ENCODE results near the gene MS4A12. TPM values are rescaled to one million over a fixed set of nuclear protein-coding genes. Genes with fewer than 3 reads are reported as not detected.
A peak's percentile ranks its signal among the peaks of the same experiment; 100 is the strongest.
"Not testable (repeated sequence)": the region's sequence is repeated elsewhere in the genome, so short reads cannot be mapped to it uniquely, and the experiment has no call there.

Gene MS4A12
- total and polyA plus RNA-seq, 2 donors: 0.05 to 0.39 TPM

DNA sequence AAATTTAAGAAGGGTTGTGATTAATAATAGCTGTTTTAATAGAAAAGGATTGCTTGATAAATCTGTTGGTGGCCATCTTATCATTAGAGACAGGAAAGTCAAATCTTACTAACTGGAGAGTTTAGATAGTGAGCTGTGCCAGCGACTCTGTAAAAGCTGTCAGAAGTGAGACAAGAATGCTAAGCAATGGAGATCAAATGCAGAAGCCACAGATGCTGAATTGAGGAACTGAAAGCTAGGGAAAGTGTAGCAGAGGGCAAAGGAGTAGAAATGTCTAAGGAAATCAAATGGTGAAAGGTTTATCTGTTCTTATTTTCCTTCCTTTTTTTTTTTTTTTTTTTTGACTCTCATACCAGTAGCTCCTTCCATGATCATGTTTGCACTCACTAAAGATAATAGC lies 36.4 kb downstream of the MS4A12 start:
- Histone ChIP-seq H3K4me3 (ENCODE audit: low read length in 2 of 2) (no peak overlapping the region), H3K27ac (ENCODE audit: low read depth in 1 of 2, low read length in 1 of 2) (no peak overlapping the region), H3K4me1 (ENCODE audit: control insufficient read depth in 2 of 2, insufficient read depth in 2 of 2, low read length in 2 of 2) (no peaks in the 10 kb centered on the region), H3K36me3 (ENCODE audit: control insufficient read depth in 2 of 2, insufficient read depth in 2 of 2, low read length in 1 of 2) (no peaks in the 10 kb centered on the region), H3K9me3 (ENCODE audit: control insufficient read depth in 2 of 2, insufficient read depth in 1 of 2, low read length in 1 of 2) (no peaks in the 10 kb centered on the region), H3K27me3 (ENCODE audit: control insufficient read depth in 2 of 2, insufficient read depth in 1 of 2, low read length in 1 of 2) (no peaks in the 10 kb centered on the region)
- DNase-seq (ENCODE audit: low read depth in 6 of 9, low spot score in 9 of 9): peak in 1 of 9 donors; percentile 9
- 3% methylated on average over 1 of the region's 1 CpG for WGBS

DNA sequence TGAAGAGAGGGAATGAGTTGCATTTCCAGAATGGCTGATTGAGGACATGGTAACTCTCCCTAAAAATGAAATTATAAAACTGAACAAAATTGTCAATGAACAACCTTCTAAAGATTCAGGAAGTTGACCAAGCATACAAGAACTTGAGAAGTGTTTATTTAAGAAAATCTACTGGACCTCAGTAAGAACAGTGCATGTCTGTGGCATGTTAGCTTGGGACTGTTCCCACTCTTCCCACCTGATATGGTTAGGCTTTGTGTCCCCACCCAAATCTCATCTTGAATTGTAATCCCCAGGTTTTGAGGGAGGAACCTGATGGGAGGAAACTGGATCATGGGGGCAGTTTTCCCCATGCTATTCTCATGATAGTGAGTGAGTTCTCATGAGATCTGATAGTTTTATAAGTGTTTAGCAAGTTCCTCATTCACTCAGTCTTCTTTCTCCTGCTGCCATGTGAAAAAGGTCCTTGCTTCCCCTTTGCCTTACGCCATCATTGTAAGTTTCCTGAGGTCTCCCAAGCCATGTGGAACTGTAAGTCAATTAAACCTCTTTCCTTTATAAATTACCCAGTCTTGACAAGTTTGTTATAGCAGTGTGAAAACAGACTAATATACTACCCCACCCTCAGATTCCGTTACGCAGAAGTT lies 38.0 kb downstream of the MS4A12 start:
- no peak for DNase-seq (ENCODE audit: low read depth in 6 of 9, low spot score in 9 of 9)
- Histone ChIP-seq H3K4me3 (ENCODE audit: low read length in 2 of 2) (no peak overlapping the region), H3K36me3 (ENCODE audit: control insufficient read depth in 2 of 2, insufficient read depth in 2 of 2, low read length in 1 of 2) (no peaks in the 10 kb centered on the region), H3K27ac (ENCODE audit: low read depth in 1 of 2, low read length in 1 of 2) (no peak overlapping the region), H3K27me3 (ENCODE audit: control insufficient read depth in 2 of 2, insufficient read depth in 1 of 2, low read length in 1 of 2) (no peaks in the 10 kb centered on the region), H3K9me3 (ENCODE audit: control insufficient read depth in 2 of 2, insufficient read depth in 1 of 2, low read length in 1 of 2) (no peaks in the 10 kb centered on the region), H3K4me1 (ENCODE audit: control insufficient read depth in 2 of 2, insufficient read depth in 2 of 2, low read length in 2 of 2) (no peaks in the 10 kb centered on the region)
- WGBS: 98% methylated on average over 3 of the region's 3 CpGs

DNA sequence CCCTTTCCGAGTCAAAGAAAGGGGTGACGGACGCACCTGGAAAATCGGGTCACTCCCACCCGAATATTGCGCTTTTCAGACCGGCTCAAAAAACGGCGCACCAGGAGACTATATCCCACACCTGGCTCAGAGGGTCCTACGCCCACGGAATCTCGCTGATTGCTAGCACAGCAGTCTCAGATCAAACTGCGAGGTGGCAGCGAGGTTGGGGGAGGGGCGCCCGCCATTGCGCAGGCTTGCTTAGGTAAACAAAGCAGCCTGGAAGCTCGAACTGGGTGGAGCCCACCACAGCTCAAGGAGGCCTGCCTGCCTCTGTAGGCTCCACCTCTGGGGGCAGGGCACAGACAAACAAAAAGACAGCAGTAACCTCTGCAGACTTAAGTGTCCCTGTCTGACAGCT lies 39.8 kb downstream of the MS4A12 start:
- H3K36me3 ChIP-seq (ENCODE audit: control insufficient read depth in 2 of 2, insufficient read depth in 2 of 2, low read length in 1 of 2); H3K27ac ChIP-seq (ENCODE audit: low read depth in 1 of 2, low read length in 1 of 2); H3K27me3 ChIP-seq (ENCODE audit: control insufficient read depth in 2 of 2, insufficient read depth in 1 of 2, low read length in 1 of 2); H3K4me3 ChIP-seq (ENCODE audit: low read length in 2 of 2); DNase-seq (ENCODE audit: low read depth in 6 of 9, low spot score in 9 of 9); H3K9me3 ChIP-seq (ENCODE audit: control insufficient read depth in 2 of 2, insufficient read depth in 1 of 2, low read length in 1 of 2); H3K4me1 ChIP-seq (ENCODE audit: control insufficient read depth in 2 of 2, insufficient read depth in 2 of 2, low read length in 2 of 2): not testable (repeated sequence)
- 92% methylated on average over 18 of the region's 18 CpGs for WGBS

DNA sequence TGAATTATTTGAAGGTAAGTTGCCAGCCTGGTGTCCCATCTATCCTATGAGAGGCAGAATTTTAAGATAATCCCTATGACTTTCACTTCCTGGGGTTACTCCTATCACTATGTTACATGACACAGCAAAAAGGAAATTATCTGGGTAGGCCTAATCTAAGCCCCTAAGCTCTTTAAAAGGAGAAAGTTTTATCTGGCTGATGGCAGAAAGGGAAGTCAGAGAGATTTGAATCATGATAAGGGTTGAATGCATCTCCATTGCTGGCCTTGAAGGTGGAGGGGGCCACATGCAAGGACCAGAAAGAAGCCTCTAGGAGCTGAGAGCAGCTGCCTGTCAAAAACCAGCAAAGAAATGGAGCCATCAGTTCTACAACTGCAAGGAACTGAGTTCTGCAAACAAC lies 46.0 kb downstream of the MS4A12 start:
- not testable (repeated sequence) for H3K4me3 ChIP-seq (ENCODE audit: low read length in 2 of 2); H3K27me3 ChIP-seq (ENCODE audit: control insufficient read depth in 2 of 2, insufficient read depth in 1 of 2, low read length in 1 of 2); DNase-seq (ENCODE audit: low read depth in 6 of 9, low spot score in 9 of 9); H3K9me3 ChIP-seq (ENCODE audit: control insufficient read depth in 2 of 2, insufficient read depth in 1 of 2, low read length in 1 of 2); H3K27ac ChIP-seq (ENCODE audit: low read depth in 1 of 2, low read length in 1 of 2); H3K4me1 ChIP-seq (ENCODE audit: control insufficient read depth in 2 of 2, insufficient read depth in 2 of 2, low read length in 2 of 2); H3K36me3 ChIP-seq (ENCODE audit: control insufficient read depth in 2 of 2, insufficient read depth in 2 of 2, low read length in 1 of 2)

DNA sequence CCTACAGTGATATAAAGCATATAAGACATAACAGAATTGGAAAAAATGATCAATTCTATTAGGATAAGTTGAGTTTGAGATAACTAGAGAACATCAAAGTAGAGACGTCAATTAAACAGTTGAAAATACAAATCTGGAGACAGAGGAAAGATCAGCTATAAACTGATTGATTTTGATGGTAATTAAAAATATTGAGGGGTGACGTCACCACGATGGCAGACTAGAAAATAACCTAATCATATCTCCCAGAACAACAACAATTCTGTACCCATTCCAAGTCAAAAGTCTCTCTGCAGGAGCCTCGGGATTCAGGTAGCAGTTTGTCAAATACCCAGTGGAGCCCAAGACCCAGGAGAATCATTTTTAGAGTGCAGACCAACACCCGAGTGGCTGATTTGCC lies 51.5 kb downstream of the MS4A12 start:
- H3K36me3 ChIP-seq (ENCODE audit: control insufficient read depth in 2 of 2, insufficient read depth in 2 of 2, low read length in 1 of 2): no peaks in the 10 kb centered on the region
- H3K9me3 ChIP-seq (ENCODE audit: control insufficient read depth in 2 of 2, insufficient read depth in 1 of 2, low read length in 1 of 2): no peaks in the 10 kb centered on the region
- H3K4me1 ChIP-seq (ENCODE audit: control insufficient read depth in 2 of 2, insufficient read depth in 2 of 2, low read length in 2 of 2): no peaks in the 10 kb centered on the region
- WGBS: 96% methylated on average over 5 of the region's 5 CpGs
- H3K27me3 ChIP-seq (ENCODE audit: control insufficient read depth in 2 of 2, insufficient read depth in 1 of 2, low read length in 1 of 2): no peaks in the 10 kb centered on the region
- H3K4me3 ChIP-seq (ENCODE audit: low read length in 2 of 2): no peak overlapping the region
- H3K27ac ChIP-seq (ENCODE audit: low read depth in 1 of 2, low read length in 1 of 2): no peak overlapping the region
- DNase-seq (ENCODE audit: low read depth in 6 of 9, low spot score in 9 of 9): no peak

Other genes starting within 250 kb of the MS4A12 start
- gene MS4A4E, start 249.6 kb upstream of the MS4A12 start, total RNA-seq: 0.24 TPM
- 1.9 TPM for gene MS4A4E, start 249.6 kb upstream of the MS4A12 start, polyA plus RNA-seq
- gene MS4A4A, start 212.1 kb upstream of the MS4A12 start, total RNA-seq: 14.1 TPM
- gene MS4A4A, start 212.1 kb upstream of the MS4A12 start, polyA plus RNA-seq: 55.6 TPM
- 0.57 TPM for gene MS4A6E, start 165.5 kb upstream of the MS4A12 start, total RNA-seq
- 2.5 TPM for gene MS4A6E, start 165.5 kb upstream of the MS4A12 start, polyA plus RNA-seq
- 13.4 TPM for gene MS4A7, start 114.2 kb upstream of the MS4A12 start, total RNA-seq
- 21.8 TPM for gene MS4A7, start 114.2 kb upstream of the MS4A12 start, polyA plus RNA-seq
- gene MS4A14, start 96.3 kb upstream of the MS4A12 start, total RNA-seq: 0.42 TPM
- 1.1 TPM for gene MS4A14, start 96.3 kb upstream of the MS4A12 start, polyA plus RNA-seq
- gene MS4A5, start 63.2 kb upstream of the MS4A12 start, total RNA-seq: not detected
- 0.05 TPM for gene MS4A5, start 63.2 kb upstream of the MS4A12 start, polyA plus RNA-seq
- gene MS4A1, start 36.9 kb upstream of the MS4A12 start, total RNA-seq: 27.5 TPM
- gene MS4A1, start 36.9 kb upstream of the MS4A12 start, polyA plus RNA-seq: 98.4 TPM
- not detected for gene MS4A13, start 22.6 kb downstream of the MS4A12 start, total RNA-seq
- not detected for gene MS4A13, start 22.6 kb downstream of the MS4A12 start, polyA plus RNA-seq
- 0.14 TPM for gene MS4A8, start 206.8 kb downstream of the MS4A12 start, total RNA-seq
- 0.98 TPM for gene MS4A8, start 206.8 kb downstream of the MS4A12 start, polyA plus RNA-seq
- gene MS4A18, start 231.9 kb downstream of the MS4A12 start, total RNA-seq: not detected
- gene MS4A18, start 231.9 kb downstream of the MS4A12 start, polyA plus RNA-seq: 0.07 TPM